Astrocyte of the hippocampus (primary cell): ENCODE results near the gene SCAMP5.
A peak's percentile ranks its signal among the peaks of the same experiment; 100 is the strongest.

Experiments used
- DNase-seq: peaks from one replicate; pipeline ENCODE4 v3.0.0; 2011; ENCODE audit warnings: low read depth, low spot score

Gene SCAMP5

GRCh38 chr15:74995182-74995778 lies at the start of gene SCAMP5:
Gene SCAMP5, plus strand, starts transcription at chr15:74995563. Its CDS starts 16,277 bp downstream, at chr15:75011840.
- DNase-seq: peak; percentile 97

- DNase-seq: peak; percentile 88
Measured at GRCh38 chr15:74950078-74950908, 45.1 kb upstream of the SCAMP5 start.

GRCh38 chr15:74951006-74951405 lies 44.4 kb upstream of the SCAMP5 start:
- DNase-seq: no peak

DNA sequence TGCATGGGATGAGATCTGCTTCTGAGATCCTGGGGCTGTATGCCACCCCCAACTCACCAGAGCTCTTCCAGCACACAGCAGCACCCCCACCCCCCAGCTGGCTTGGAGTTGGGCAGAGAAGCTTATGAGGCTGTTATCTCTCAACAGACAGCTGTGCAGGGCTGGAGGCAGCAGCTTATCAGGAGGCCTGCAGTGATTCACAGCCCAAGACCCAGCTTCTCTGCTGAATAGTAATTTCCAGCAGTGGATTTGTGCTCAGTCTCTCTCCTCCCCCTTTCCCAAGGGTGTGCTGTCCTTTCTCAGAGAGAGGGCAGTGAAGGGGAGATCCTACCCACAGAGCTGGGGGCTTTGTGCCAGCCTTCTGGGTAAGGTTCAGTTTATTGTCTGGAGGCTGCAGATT lies 40.8 kb upstream of the SCAMP5 start:
- peak; percentile 56 for DNase-seq

DNA sequence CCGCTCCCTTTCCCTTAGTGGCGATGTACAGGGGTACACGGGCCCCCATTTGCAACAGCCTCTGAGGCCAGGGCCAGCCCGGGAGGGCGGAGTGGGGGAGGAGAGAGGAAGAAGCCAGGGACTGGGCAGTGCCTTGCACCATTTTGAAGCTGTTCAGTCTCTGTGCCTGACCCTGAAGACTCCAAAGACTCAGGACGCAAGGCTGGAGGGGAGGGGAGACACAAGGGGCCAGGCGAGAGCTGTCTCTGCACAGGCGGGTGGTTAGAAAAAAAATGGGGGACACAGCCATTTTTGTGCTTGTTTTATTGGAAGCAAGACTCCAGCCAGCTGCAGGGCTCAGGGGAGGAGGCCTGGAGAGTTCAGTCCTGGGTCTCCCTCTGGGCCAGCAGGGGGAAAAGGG lies 40.3 kb upstream of the SCAMP5 start:
- no peak for DNase-seq

- DNase-seq: peak; percentile 71
Measured at GRCh38 chr15:74955796-74956647, 39.3 kb upstream of the SCAMP5 start.

DNA sequence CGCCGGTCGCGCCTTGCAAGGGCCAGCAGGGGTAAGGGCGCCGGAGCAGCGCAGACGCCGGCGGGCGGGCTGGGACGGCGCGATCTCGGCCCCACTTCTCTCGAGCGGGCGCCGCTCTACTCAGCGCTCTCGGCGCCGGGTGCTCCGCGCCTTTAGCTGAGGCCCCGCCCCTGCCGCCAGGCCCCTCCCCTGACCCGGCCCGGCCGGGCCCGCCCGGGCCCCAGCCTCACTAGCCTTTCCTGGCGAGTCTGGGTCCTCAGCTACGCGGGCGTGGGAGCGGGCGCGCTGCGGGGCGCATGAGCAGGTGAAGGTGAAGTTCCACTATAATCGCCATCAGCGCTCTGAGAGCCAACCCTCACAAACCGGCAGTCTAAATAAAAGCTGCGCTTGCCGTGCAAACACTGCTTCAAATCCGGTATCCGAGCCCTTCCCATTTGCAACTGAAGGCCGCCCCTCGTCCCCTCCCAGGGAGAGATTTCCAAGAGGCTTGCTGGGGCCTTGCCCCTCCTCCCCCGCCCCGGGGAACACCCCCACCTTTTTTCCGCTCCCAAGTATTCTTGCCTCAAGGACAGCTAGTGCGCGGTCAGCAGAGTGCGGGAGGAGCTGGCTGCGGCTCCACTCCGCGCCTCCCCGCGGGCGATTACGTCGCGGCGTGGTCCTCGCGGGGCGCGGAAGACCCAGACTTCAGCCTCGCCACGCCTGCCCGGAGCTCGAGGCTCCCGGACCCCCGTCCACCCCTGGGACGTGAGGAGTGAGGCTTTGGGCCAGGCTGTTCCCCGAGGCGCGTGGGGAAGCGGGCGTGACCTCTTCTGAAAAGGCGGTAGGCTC lies 38.5 kb upstream of the SCAMP5 start, which contains the start of gene RPP25:
Gene RPP25, minus strand, starts transcription at position 125 of the 828 bp plus-strand sequence. CDS start 189 bp downstream, outside the sequence.
- DNase-seq: peak; percentile 77

GRCh38 chr15:74957476-74958035 lies 37.8 kb upstream of the SCAMP5 start:
- no peak for DNase-seq

- DNase-seq: peak; percentile 30
Measured at GRCh38 chr15:74958320-74958907, 36.9 kb upstream of the SCAMP5 start.

- DNase-seq: no peak
Measured at GRCh38 chr15:74958908-74959585, 36.3 kb upstream of the SCAMP5 start.

DNA sequence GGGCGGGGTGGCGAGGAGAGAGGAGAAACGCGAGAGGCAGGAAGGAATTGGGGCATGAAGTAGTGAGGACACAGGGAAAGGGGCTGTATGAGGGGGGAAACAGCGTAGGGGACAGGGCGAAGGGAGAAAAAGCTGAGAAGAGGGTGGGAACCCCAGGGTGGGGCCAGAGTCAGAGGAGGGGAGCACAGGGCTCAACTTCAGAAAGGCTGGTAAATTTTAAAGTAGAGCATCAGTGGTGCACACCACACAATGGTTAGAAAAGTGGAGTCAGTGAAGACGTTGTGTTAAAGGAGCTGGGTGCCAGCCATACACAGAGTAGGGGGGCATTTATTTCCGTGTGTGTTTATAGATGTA lies 35.8 kb upstream of the SCAMP5 start:
- no peak for DNase-seq

DNA sequence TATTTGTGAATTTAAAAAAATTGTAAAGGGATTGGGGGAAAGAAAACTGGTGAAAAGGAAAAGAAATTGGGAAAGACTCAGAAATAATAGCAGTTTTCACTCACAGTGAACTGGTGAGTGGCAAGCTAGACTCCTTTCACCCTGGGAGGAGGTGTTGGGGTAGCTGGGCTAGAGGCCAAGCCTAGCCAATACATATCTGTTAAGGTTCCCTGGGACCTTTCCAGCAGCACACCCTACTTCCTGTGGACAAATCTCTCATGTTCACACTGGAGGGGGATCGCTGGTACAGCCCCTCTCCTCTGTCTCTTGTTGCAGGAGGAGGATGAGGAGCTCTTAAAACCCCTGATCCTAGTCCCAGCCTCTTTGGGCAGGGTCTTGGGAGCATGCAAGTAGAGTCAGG lies 35.1 kb upstream of the SCAMP5 start:
- DNase-seq: no peak

DNA sequence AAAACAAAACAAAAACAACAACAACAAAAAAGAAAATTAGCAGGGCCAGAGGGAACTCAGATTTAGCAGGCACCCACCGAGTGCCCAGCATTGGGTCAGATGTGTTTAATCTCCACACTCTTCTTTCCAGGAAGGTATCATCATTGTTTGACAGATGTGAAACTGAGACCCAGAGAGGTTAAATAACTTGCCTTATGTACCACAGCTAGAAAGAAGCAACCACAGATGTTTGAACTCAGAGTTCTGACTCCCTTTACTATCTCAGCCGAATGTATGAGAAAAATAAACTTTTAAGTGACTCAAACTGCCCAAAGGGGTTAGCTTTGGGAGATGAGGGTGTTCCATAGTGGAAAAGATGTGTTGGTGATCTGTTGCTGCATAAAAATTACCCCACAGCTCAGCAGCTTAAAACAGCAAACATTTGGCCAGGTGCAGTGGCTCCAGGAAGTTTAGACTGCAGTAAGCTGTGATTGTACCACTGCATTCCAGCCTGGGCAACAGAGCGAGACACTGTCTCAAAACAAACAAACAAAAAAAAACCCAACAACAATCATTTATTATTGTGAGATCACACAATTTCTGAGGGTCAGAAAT lies 34.3 kb upstream of the SCAMP5 start:
- DNase-seq: no peak

- DNase-seq: no peak
Measured at GRCh38 chr15:74961616-74962015, 33.7 kb upstream of the SCAMP5 start.

DNA sequence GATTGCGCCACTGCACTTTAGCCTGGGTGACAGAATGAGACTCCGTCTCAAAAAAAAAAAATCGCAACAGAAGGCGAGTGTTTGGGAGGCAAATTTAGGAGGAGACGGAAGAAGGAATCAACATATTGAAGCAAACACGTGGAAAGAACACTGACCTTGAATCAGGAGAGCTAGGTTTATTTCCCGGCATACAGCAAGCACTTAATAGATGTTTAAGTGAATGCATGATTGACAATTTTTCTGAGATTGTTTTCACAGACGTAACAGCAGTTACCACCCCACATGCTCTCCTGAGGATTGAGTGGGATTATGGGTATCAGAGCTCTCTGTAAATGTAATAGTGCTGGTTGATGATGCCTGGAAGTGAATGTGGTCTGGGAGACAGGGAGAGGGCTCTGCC lies 33.1 kb upstream of the SCAMP5 start:
- DNase-seq: no peak

GRCh38 chr15:74962671-74963070 lies 32.7 kb upstream of the SCAMP5 start:
- no peak for DNase-seq

GRCh38 chr15:74963213-74963612 lies 32.1 kb upstream of the SCAMP5 start:
- DNase-seq: no peak

DNA sequence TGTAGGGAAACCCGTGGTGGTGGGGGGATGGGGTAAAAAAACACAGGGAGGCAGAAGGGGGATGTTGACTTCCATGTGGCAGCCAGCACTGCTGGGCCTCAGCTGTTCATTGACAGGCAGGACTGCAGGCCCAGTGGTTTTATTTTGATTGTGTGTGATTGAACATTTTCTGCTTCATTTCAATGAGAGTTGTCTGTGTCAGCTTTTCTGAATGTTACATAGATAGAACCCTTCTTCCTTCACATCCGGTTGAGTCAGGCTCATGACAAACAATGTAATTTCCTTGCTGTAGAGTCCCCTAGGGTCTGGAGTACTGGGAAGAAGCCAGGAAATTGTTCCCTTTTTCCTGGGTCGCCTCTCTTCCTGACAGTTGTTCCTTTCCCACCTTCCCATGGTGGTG lies 30.6 kb upstream of the SCAMP5 start:
- no peak for DNase-seq

- DNase-seq: no peak
Measured at GRCh38 chr15:74967670-74968069, 27.7 kb upstream of the SCAMP5 start.

- DNase-seq: no peak
Measured at GRCh38 chr15:74976159-74976558, 19.2 kb upstream of the SCAMP5 start.
